ENCODE data around the gene OR5I1. TPM values are rescaled to one million over a fixed set of nuclear protein-coding genes. Genes with fewer than 3 reads are reported as not detected.

The OR5I1 gene
- total RNA-seq, 1 experiment from 2014 or later, result not detected

DNA sequence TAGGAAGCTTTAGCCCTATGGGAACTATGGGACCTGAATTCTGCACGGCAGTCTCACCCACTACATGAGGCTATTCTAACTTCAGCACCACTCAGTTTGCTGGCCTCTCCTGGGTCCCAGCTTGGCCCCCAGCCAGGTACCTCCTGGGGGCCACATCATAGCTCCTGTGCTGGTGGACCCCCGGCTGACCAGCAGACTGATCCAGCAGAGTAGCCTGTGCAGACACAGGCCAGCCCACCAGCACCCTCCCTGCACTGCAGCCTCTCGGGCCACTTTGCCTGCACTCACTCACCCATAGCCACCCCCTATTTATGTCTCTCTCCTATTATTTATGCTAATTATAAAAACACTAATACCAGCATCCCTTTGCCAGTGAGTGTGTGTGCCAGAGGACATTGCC is 34.7 kb upstream of the OR5I1 start (continued):
- TF ChIP-seq, protein P1, sequence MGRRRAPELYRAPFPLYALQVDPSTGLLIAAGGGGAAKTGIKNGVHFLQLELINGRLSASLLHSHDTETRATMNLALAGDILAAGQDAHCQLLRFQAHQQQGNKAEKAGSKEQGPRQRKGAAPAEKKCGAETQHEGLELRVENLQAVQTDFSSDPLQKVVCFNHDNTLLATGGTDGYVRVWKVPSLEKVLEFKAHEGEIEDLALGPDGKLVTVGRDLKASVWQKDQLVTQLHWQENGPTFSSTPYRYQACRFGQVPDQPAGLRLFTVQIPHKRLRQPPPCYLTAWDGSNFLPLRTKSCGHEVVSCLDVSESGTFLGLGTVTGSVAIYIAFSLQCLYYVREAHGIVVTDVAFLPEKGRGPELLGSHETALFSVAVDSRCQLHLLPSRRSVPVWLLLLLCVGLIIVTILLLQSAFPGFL (CRISPR knock-in tag; IDR thresholded peaks at IDR 0.05; ENCODE audit: borderline replicate concordance), result no peak
- no peak for TF ChIP-seq ZNF121 (CRISPR knock-in tag; IDR thresholded peaks at IDR 0.05)
- no peak for TF ChIP-seq CREB1 (CRISPR knock-in tag; IDR thresholded peaks at IDR 0.05)

DNA sequence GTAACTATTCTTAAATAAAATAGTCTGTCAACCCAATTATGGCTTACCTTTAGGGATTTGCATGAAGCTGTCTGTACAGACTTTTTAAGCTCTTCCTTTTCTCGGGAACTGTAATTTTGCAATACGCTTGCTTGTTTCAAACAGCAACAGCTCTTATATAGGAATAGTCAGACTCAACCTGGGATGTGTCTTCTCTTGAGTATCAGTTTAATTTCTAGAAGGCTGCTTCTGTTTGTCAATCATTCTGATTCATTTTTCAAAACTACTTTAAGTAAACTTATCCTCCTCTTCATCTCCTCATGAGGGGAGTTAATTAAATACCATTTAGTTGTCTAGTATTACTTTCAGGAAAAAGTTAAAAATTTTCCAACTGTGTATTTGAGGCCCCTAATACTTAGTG is 33.6 kb upstream of the OR5I1 start, which contains the start of gene OR10AG1:
TSS of gene OR10AG1 (minus strand) at position 101 of the 400 bp plus-strand sequence. CDS start at position 63, 38 bp downstream.
- H3K27ac Mint-ChIP-seq, result no peak within 1 kb of the TSS
- H3K27me3 Mint-ChIP-seq (ENCODE audit: low read depth), result no peaks in the 10 kb centered on the region
- DNase-seq (ENCODE audit: low spot score) (no peak), ATAC-seq (no peak)
- TF ChIP-seq NR1H2 (CRISPR knock-in tag; IDR thresholded peaks at IDR 0.05) (no peak), RORB (CRISPR knock-in tag; IDR thresholded peaks at IDR 0.05) (no peak), SMAD3 (CRISPR knock-in tag; IDR thresholded peaks at IDR 0.05; ENCODE audit: borderline replicate concordance) (no peak), TP53 (CRISPR knock-in tag; IDR thresholded peaks at IDR 0.05) (no peak), ZNF317 (CRISPR knock-in tag; IDR thresholded peaks at IDR 0.05; ENCODE audit: borderline replicate concordance, low read depth) (no peak), HMGA2 (CRISPR knock-in tag; IDR thresholded peaks at IDR 0.05) (no peak), NFE2L1 (CRISPR knock-in tag; IDR thresholded peaks at IDR 0.05) (no peak), ZNF219 (CRISPR knock-in tag; IDR thresholded peaks at IDR 0.05; ENCODE audit: borderline replicate concordance) (no peak), EMX1 (CRISPR knock-in tag; IDR thresholded peaks at IDR 0.05) (no peak), OVOL2 (CRISPR knock-in tag; IDR thresholded peaks at IDR 0.05; ENCODE audit: borderline replicate concordance) (no peak)
- peaks cover 12% of the 10 kb centered on the region for H3K9me3 Mint-ChIP-seq
- CTCF ChIA-PET, result no interaction called here
- peaks cover 19% of the 10 kb centered on the region for H3K4me1 Mint-ChIP-seq
- H3K4me3 Mint-ChIP-seq, result no peak within 1 kb of the TSS
- H3K36me3 Mint-ChIP-seq, result 0 out of 2 replicates have a peak, but pooled peaks cover 2% of the 10 kb centered on the region
- POLR2A ChIA-PET, result no interaction called here

DNA sequence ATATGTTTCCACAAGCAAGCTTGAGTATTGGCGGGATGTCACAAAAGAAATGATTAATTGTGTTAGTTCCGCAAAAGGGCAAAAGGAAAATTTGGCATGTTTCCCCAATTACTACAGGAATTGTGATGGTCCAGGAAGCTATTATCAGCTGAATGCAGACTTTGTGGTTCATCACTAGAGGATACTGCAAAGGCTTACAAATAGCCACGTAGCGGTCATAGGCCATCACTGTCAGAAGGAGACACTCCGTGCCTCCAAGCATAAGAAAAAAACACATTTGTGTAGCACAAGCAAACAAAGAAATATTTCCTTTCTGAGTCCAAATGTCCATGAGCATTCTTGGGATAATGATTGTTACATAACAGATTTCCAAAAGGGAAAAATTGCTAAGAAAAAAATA is 31.7 kb upstream of the OR5I1 start:
- H3K9me3 Mint-ChIP-seq, result peaks cover 13% of the 10 kb centered on the region
- no peaks in the 10 kb centered on the region for H3K27me3 Mint-ChIP-seq (ENCODE audit: low read depth)
- H3K4me1 Mint-ChIP-seq, result peaks cover 8% of the 10 kb centered on the region
- ChIA-PET POLR2A (no interaction called here), CTCF (no interaction called here)
- H3K4me3 Mint-ChIP-seq, result no peak overlapping the region
- DNase-seq (ENCODE audit: low spot score) (no peak), ATAC-seq (no peak)
- H3K27ac Mint-ChIP-seq, result no peak overlapping the region
- H3K36me3 Mint-ChIP-seq, result 0 out of 2 replicates have a peak, but pooled peaks cover 2% of the 10 kb centered on the region
- TF ChIP-seq, protein P2, sequence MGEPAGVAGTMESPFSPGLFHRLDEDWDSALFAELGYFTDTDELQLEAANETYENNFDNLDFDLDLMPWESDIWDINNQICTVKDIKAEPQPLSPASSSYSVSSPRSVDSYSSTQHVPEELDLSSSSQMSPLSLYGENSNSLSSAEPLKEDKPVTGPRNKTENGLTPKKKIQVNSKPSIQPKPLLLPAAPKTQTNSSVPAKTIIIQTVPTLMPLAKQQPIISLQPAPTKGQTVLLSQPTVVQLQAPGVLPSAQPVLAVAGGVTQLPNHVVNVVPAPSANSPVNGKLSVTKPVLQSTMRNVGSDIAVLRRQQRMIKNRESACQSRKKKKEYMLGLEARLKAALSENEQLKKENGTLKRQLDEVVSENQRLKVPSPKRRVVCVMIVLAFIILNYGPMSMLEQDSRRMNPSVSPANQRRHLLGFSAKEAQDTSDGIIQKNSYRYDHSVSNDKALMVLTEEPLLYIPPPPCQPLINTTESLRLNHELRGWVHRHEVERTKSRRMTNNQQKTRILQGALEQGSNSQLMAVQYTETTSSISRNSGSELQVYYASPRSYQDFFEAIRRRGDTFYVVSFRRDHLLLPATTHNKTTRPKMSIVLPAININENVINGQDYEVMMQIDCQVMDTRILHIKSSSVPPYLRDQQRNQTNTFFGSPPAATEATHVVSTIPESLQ (CRISPR knock-in tag; IDR thresholded peaks at IDR 0.05), result no peak
- TF ChIP-seq, protein P3, sequence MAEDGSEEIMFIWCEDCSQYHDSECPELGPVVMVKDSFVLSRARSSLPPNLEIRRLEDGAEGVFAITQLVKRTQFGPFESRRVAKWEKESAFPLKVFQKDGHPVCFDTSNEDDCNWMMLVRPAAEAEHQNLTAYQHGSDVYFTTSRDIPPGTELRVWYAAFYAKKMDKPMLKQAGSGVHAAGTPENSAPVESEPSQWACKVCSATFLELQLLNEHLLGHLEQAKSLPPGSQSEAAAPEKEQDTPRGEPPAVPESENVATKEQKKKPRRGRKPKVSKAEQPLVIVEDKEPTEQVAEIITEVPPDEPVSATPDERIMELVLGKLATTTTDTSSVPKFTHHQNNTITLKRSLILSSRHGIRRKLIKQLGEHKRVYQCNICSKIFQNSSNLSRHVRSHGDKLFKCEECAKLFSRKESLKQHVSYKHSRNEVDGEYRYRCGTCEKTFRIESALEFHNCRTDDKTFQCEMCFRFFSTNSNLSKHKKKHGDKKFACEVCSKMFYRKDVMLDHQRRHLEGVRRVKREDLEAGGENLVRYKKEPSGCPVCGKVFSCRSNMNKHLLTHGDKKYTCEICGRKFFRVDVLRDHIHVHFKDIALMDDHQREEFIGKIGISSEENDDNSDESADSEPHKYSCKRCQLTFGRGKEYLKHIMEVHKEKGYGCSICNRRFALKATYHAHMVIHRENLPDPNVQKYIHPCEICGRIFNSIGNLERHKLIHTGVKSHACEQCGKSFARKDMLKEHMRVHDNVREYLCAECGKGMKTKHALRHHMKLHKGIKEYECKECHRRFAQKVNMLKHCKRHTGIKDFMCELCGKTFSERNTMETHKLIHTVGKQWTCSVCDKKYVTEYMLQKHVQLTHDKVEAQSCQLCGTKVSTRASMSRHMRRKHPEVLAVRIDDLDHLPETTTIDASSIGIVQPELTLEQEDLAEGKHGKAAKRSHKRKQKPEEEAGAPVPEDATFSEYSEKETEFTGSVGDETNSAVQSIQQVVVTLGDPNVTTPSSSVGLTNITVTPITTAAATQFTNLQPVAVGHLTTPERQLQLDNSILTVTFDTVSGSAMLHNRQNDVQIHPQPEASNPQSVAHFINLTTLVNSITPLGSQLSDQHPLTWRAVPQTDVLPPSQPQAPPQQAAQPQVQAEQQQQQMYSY (CRISPR knock-in tag; IDR thresholded peaks at IDR 0.05), result no peak
- TF ChIP-seq NFE2L1 (CRISPR knock-in tag; IDR thresholded peaks at IDR 0.05) (no peak), SMAD3 (CRISPR knock-in tag; IDR thresholded peaks at IDR 0.05; ENCODE audit: borderline replicate concordance) (no peak), MYBL2 (CRISPR knock-in tag; IDR thresholded peaks at IDR 0.05) (no peak), NR2C2 (CRISPR knock-in tag; IDR thresholded peaks at IDR 0.05) (no peak)
- TF ChIP-seq, protein P4, sequence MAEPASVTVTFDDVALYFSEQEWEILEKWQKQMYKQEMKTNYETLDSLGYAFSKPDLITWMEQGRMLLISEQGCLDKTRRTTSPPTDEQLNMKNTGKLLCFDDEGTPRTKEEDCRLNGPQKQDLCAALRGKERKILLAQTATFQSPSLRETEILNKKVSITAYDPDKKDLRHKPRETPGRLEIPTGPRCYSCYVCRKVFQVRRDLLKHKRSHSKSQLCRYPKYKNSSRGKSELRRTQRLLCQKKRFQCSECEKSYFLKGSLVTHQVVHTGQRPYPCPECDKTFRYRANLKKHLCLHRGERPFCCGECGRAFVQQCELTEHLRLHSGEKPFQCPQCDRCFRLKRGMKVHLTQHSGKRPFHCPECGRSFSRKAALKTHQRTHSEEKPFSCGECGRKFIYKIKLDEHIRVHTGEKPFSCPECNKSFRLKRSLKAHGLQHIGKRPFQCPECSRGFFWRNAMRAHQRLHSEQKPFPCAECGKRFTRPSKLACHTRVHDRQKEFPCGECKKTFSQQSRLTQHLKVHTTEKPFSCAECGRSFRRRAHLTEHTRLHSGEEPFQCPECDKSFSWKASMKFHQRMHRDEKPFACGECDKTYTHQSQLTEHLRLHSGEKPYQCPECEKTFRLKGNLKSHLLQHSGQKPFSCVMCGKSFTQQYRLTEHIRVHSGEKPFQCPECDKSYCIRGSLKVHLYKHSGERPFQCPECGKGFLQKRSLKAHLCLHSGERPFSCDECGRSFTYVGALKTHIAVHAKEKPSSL (CRISPR knock-in tag; conservative IDR thresholded peaks at IDR 0.05), result no peak
- TF ChIP-seq, protein P5, sequence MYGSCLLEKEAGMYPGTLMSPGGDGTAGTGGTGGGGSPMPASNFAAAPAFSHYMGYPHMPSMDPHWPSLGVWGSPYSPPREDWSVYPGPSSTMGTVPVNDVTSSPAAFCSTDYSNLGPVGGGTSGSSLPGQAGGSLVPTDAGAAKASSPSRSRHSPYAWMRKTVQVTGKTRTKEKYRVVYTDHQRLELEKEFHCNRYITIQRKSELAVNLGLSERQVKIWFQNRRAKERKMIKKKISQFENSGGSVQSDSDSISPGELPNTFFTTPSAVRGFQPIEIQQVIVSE (CRISPR knock-in tag; IDR thresholded peaks at IDR 0.05; ENCODE audit: borderline replicate concordance), result no peak
- TF ChIP-seq, protein P6, sequence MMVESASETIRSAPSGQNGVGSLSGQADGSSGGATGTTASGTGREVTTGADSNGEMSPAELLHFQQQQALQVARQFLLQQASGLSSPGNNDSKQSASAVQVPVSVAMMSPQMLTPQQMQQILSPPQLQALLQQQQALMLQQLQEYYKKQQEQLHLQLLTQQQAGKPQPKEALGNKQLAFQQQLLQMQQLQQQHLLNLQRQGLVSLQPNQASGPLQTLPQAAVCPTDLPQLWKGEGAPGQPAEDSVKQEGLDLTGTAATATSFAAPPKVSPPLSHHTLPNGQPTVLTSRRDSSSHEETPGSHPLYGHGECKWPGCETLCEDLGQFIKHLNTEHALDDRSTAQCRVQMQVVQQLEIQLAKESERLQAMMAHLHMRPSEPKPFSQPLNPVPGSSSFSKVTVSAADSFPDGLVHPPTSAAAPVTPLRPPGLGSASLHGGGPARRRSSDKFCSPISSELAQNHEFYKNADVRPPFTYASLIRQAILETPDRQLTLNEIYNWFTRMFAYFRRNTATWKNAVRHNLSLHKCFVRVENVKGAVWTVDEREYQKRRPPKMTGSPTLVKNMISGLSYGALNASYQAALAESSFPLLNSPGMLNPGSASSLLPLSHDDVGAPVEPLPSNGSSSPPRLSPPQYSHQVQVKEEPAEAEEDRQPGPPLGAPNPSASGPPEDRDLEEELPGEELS (CRISPR knock-in tag; IDR thresholded peaks at IDR 0.05), result no peak
